GM10248 (cell line): ENCODE data around the gene PPARGC1A.

Experiments used
- CTCF ChIA-PET: fragments of 300-600 bp; sonication (Branson Sonifier 250); formaldehyde crosslinking; extraction: SDS; loops from one replicate; lab custom pipeline; 2021; ENCODE audit warnings: antibody characterized with exemption; lab: Yijun Ruan, JAX
- POLR2A ChIA-PET: fragments of 350-650 bp; sonication (Branson Sonifier 250); formaldehyde crosslinking; extraction: SDS; loops from one replicate; lab custom pipeline; 2020; ENCODE audit warnings: antibody characterized with exemption; lab: Yijun Ruan, JAX
- DNase-seq: peaks from one replicate; pipeline ENCODE4 v3.0.0; 2012; ENCODE audit errors: extremely low spot score
- CTCF ChIP-seq: IDR thresholded peaks from 2 replicates; pipeline ENCODE4 v1.5.1; 2012; ENCODE audit warnings: mild to moderate bottlenecking, low read depth; ENCODE audit errors: extremely low read depth, missing control alignments, control extremely low read depth

PPARGC1A gene

GRCh38 chr4:23856630-23857029 is 33.2 kb downstream of the PPARGC1A start:
- no peak for DNase-seq
- POLR2A ChIA-PET = no interaction called here
- CTCF ChIA-PET = no interaction called here
- no peak for TF ChIP-seq CTCF

DNA sequence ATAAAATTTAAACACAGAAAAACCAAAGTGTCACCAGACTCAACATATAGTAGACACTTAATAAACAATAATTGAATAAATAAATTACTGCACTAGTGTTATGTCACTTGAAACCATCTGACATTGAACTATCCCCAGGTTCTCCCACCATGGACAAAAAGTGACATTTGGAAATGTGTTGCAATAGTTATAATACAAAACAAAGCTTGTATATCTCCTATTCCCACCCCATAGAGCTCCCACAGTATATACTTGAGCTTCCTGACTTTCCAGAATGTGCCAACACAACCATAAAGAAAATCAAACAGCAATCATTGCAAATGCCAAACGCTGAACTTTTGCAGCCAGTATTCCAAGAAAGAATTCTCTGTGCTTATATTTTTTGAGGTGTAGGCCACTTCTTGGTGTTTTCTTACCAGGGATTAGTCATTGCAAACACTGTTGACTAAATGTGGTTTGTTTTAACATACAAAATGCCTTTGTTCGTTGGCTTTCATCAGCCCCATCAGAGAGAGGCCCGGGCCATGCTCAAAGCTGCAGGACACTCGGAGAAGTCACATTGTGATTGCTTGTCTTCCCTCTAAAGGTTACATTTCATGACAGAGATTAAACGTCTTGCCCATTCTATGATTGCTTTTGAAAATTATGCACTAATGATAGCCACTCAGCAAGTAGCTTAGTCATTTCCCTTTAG is 33.8 kb downstream of the PPARGC1A start:
- TF ChIP-seq CTCF = no peak
- no peak for DNase-seq
- ChIA-PET CTCF (no interaction called here), POLR2A (no interaction called here)

GRCh38 chr4:23853986-23854660 is 35.7 kb downstream of the PPARGC1A start:
- no peak for DNase-seq
- CTCF ChIA-PET = no interaction called here
- no peak for TF ChIP-seq CTCF
- POLR2A ChIA-PET = no interaction called here

DNA sequence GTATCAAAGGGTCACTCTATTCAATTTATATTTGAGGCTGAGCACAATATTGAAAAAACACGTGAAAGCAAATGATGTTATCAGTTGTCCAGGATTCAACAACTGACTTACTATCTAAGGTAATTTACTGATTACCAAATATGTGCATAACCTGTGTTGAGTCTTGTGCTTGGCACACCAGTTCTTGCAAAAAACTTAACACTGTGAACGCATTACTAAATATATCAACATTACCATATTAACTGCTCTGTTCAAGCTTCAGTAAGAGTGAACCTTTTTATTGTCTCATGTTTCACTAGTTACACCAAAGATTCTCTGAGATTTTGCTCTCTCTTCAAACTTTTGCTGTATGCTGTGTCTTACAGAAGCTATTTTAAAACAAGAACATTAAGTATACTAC is 38.4 kb downstream of the PPARGC1A start:
- ChIA-PET POLR2A (no interaction called here), CTCF (interaction anchor here (1.4 to 2.4 kb wide), 2 partner anchors 23 to 45 kb away, joined by 4 to 6 read pairs; no protein-coding TSS in a partner anchor)
- no peak for DNase-seq
- TF ChIP-seq CTCF = no peak

GRCh38 chr4:23847158-23847557 is 42.7 kb downstream of the PPARGC1A start:
- DNase-seq = no peak
- TF ChIP-seq CTCF = no peak
- CTCF ChIA-PET = interaction anchor here (0.7 kb wide), 1 partner anchor 15 kb away, joined by 3 read pairs; no protein-coding TSS in a partner anchor
- POLR2A ChIA-PET = no interaction called here

- TF ChIP-seq CTCF = no peak
- ChIA-PET CTCF (interaction anchor here (1.0 kb wide), 1 partner anchor 13 kb away, joined by 4 read pairs; no protein-coding TSS in a partner anchor), POLR2A (no interaction called here)
- no peak for DNase-seq
Observed at GRCh38 chr4:23844961-23845360, 44.9 kb downstream of the PPARGC1A start.
